NB4 (cell line): ENCODE results near the gene KIAA1217.

ENCODE experiments used
- CTCF ChIP-seq: IDR thresholded peaks from one replicate; pipeline ENCODE4 v1.5.1; 2012; ENCODE audit warnings: low read depth, low read length
- MAX ChIP-seq: IDR thresholded peaks from 2 replicates; pipeline ENCODE4 v1.6.1; 2011; ENCODE audit warnings: low read depth, low read length
- MYC ChIP-seq: IDR thresholded peaks from 2 replicates; pipeline ENCODE4 v1.6.1; 2011; ENCODE audit warnings: low read depth, low read length
- POLR2A ChIP-seq: IDR thresholded peaks from 2 replicates; pipeline ENCODE4 v1.6.1; 2011; ENCODE audit warnings: mild to moderate bottlenecking; ENCODE audit not compliant: insufficient read length; ENCODE audit errors: extremely low read depth

GRCh38 chr10:24394461-24395190, 185.7 kb downstream of the KIAA1217 start:
- TF ChIP-seq POLR2A = no peak
- TF ChIP-seq MYC = no peak
- no peak for TF ChIP-seq CTCF
- no peak for TF ChIP-seq MAX
